Activated CD8-positive, alpha-beta memory T cell treated with anti-CD3 and anti-CD28 coated beads for 4 hours (primary cell): ENCODE results near the gene ENG.
"Not testable (repeated sequence)": the region's sequence is repeated elsewhere in the genome, so short reads cannot be mapped to it uniquely, and the experiment has no call there.

Experiments
- DNase-seq, 2 donors: peaks; one replicate each; pipeline ENCODE4 v3.0.0-alpha.2; 2020; ENCODE audit warnings: low read depth in 2 of 2

Gene ENG

DNA sequence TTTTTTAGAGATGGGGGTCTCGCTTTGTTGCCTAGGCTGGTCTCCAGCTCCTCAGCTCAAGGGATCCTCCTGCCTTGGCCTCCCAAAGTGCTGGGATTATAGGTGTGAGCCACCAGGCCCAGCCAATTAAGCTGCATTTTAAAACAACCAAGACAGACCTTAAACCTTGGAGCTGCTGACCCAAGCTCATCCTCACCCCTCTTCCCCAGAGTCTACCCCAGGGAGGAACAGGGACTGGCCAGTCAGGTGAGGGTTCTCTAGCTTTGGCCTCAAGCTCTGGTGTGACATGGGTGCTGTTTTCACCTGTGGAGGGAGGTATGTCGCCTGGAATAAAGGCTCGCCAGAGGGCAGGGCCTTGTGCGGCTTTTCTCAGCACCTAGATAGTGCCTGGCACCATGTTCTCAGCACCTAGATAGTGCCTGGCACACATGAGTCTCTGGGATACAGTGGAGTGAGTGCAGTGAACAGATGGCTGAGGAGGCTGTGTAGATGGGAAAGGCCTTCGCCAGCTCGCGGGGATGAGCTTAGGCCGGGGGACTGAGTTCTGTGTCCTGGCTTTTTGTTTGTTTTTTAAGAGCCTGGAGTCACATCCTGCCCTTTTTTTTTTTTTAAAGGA is 61.3 kb downstream of the ENG start:
- DNase-seq, result no peak

- DNase-seq, result no peak
Measured at GRCh38 chr9:127792417-127793031, 61.9 kb downstream of the ENG start.

DNA sequence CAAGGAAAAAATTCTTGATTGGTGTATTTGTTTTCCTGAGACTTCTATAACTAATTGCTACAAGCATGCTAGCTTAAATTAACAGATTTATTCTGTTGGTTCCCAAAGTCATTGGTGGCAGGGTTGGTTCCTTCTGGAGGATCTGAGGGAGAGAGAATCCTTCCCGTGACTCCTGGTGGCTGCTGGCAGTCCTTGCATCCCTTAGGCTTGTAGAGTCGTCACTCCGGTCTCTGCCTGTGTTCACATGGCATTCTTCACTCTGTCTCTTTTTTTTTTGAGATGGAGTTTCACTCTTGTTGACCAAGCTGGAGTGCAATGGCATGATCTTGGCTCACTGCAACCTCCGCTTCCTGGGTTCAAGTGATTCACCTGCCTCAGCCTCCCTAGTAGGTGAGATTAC is 63.4 kb downstream of the ENG start:
- DNase-seq, result no peak

DNA sequence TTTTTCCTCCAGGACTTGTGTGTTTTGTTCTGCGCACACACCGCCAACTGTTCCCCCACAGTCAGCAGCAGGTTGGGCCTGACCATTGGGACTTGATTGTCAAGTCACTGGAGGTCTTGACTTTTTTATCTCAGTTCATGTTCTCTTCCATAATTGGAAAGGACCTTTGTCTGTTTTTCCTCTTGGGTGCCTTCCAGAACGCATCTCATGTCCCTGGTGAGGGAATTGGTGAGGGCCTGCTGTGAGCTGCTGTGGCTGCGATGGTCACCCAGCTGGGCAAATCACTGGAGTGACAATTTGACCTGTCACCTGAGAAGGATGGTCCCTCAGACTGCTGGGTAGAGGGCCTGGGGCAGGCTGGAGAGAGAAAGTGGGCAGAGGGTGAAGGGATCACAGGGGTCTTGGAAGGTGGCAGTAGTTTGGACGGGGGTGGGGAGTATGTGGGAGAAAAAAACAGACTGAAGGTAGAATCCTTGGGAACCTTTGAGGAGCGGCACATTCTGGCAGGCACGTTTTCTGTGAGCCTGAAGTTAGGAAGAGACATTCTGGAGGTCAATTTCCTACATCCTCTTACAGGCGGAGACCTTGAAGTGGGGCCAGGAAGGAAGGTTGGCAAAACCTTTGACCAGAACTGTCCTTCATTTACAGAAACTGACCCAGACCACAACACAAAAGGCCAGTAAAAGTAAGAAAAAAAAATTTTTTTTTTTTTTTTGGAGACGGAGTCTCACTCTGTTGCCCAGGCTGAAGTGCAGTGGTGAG is 64.2 kb downstream of the ENG start:
- DNase-seq, result no peak

DNA sequence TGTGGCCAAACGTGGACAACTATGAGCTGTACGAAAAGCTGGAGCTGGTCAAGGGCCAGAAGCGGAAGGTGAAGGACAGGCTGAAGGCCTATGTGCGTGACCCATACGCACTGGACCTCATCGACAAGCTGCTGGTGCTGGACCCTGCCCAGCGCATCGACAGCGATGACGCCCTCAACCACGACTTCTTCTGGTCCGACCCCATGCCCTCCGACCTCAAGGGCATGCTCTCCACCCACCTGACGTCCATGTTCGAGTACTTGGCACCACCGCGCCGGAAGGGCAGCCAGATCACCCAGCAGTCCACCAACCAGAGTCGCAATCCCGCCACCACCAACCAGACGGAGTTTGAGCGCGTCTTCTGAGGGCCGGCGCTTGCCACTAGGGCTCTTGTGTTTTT is 65.3 kb downstream of the ENG start:
- no peak for DNase-seq

GRCh38 chr9:127788337-127789011 is 66.0 kb downstream of the ENG start:
- DNase-seq, result peak in 1 of 2 donors; percentile 35

DNA sequence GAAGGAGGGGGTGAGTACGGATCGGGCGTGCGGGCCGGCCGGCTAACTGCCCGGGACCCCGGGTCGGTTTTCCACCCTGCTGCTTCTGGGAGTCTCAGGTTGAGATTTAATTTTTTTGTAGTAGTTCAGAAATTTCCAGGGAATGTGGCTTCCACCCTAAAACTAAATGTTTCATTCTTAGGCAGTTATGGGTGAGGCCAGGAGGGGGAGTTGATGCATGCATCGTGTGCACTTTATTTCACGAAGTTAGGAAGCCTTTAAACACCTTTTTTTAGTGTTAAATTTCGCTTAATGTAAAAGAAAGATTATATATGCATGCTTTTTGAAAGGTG is 67.7 kb downstream of the ENG start:
- DNase-seq, result no peak

DNA sequence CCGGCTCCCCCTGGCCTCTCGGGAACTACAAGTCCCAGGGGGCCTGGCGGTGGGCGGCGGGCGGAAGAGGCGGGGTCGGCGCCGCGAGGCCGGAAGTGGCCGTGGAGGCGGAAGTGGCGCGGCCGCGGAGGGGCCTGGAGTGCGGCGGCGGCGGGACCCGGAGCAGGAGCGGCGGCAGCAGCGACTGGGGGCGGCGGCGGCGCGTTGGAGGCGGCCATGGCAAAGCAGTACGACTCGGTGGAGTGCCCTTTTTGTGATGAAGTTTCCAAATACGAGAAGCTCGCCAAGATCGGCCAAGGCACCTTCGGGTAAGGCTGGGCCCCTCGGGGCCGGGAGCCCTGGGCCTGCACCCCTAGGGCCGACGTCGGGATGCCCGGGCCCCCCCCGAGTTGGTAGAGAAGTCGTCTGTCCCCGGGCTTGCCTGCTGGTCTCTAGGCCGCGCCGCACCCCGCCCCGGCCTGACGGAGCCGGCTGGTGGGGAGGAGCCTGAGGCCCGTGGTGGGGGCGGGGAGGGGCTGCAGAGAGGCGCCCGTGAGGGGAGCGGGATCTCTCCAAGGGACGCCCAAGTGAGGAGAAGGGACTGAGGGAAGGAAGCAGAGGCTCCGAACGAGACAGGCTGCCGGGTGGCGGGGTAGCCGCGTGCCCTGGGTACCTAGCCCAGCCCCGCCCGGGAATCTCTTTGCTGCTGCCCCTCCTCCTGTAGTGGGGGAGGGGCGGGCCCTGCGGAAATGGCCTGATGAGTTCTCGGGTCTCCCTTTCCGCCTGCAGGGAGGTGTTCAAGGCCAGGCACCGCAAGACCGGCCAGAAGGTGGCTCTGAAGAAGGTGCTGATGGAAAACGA is 68.3 kb downstream of the ENG start, which contains the start of gene CDK9:
TSS of gene CDK9 (plus strand) at position 102 of the 840 bp plus-strand sequence. CDS start at position 217, 115 bp downstream.
- peak; percentile 83 to 89 for DNase-seq

DNA sequence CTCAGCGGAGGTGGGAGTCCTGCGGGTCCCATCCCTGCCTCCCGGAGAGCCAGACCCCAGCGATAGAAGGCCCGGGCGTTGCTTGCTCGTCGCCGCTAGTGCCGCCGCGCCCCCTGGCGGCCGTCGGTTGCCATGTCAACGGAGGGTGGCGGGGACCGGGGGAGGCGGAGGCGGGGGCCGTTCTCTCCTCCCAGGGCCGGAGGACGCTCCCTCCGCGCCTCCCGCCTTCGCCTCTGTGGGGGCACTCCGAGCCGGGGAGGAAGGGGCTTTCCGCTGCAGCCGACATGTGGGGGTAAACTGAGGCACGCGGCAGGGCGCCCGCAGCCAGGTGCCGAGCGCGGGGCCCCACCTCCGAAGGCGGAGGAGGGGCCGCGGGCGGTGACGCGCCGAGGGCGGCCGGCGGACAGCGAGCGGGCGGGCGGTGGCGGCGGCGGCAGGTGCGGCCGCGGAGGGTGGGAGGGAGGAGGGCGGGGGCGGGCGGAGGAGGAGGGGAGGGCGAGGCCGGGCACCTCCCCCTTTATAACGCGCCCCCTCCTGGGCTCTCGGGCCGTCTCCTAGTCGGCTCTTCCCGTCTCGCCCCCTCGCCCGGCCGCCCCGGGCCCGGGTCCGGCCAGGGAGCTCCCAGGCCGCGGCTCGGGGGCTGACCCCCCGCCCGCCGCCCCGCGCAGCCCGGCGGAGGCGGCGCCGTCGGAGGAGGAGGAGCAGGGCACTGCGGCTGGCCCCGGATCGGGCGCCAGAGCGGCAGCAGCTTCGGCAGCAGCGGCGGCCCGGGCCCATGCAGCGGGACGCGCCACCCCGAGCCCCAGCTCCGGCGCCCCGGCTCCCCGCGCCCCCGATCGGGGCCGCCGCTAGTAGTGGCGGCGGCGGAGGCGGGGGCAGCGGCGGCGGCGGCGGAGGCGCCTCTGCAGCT is 69.2 kb downstream of the ENG start:
- peak; percentile 76 to 86 for DNase-seq

GRCh38 chr9:127783111-127784008 is 71.1 kb downstream of the ENG start:
- peak; percentile 56 to 60 for DNase-seq

- no peak for DNase-seq
Measured at GRCh38 chr9:127781806-127782205, 72.7 kb downstream of the ENG start.

- not testable (repeated sequence) for DNase-seq
Measured at GRCh38 chr9:127780909-127781308, 73.5 kb downstream of the ENG start.

DNA sequence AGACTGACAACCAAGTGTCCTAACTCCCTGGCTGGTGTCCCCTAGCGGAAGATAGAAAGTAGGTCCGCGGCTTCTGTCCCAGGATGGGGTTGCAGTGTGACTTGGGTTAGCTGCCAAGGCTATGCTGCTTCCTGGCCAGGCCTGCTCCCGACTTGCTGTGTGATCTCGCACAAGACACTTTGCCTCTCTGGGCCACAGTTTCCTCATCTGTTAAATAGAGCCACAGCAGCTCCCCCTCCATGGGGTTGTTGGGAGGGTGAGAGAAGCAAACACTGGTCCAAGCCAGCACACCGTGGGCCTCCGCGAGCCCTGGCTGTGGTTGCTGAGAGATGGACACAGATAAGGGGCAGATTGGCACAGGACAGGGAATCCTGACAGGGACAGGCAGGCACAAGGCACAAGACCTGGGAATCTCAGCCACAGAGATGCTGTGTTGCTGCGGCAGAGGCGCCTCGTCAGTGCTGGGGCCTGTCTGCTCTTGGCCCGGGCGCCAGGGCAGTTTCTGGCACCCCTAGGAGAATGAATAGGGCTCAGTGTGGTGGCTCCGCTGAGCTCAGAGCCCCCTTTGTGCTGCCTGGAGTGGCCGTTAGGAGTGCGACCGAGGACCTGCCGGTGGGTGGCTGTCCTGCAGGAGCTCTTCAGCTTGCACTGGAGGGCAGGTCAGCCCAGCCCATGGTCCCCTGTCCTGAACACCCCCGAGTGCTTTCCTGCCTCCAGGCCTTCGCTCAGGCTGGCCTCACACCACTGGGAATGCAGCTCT is 74.2 kb downstream of the ENG start:
- DNase-seq, result no peak

DNA sequence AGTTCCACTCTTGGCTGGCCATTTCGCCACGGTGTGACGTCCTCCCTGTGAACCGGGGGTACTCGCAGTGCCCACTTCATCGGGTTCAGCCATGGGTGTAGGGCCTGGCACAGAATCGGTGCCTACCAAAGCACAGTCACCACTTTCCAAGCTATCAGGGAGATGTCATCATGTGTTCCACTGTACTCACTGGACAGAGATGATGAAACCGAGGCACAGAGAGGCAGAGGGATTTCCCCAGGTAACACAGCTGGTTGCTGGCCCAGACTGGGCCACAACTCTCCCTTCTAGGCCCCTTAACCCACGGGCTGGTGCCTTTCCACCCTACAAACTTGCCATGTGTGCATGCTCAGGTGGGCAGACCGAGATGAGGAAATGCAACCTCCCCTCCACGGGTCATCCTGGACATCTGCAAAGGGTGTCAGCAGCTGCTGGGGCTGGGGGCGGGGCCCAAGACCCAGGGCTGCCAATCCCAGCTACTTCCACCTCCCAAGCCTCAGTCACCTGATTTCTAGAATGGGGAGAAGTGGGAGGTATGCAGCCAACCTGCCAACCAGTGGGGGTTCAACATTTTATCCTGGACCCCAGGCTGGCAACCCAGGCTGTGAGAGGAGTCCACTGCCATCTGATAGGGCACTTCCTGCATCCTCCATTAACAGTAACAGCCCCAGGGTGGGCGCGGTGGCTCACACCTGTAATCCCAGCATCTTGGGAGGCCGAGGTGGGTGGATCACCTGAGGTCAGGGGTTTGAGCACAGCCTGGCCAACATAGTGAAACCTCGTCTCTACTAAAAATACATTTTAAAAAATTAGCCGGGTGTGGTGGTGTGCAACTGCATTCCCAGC is 75.1 kb downstream of the ENG start:
- DNase-seq, result peak; percentile 38 to 59

DNA sequence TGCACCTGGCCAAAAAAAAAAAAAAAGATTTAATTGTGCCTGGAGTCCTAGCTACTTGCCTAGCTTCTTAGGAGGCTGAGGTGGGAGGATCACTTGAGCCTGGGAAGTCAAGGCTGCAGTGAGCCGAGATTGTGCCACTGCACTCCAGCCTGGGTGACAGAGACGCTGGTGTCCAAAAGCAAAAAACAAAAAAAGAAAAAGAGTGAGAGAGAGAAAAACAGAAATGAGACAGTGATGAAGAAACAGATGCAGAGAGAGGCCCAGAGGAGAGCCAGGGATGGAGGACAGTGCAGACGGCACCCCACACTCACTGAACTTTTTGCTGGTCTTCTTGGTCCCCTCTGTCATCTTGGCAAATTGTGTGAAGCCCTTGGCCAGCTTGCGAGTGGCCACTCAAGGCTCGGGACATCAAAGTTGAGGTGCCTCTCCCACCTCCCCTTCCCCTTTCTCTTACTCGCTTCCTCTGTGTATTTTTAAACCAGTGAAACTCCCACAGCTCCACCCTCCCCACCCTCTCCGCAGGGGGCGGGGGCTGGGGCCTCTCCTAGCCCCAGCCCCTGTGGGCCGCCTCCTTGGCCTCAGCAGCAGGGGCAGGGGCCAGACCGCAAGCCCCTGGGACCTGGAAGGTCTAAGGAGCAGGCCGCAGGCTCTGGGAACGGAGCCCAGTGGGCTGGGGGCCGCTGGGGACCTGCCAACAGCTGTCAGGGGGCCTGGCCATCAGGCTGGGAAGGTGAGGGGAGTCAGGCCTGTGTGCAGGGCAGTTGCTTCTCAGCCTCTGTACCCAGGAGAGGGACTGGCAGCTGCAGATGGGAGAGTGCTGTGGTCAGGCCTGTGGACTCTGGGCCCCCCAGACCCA is 76.0 kb downstream of the ENG start, which contains the start of gene SH2D3C:
TSS of gene SH2D3C (minus strand) at position 387 of the 856 bp plus-strand sequence. CDS start at position 348, 39 bp downstream.
- DNase-seq, result no peak

DNA sequence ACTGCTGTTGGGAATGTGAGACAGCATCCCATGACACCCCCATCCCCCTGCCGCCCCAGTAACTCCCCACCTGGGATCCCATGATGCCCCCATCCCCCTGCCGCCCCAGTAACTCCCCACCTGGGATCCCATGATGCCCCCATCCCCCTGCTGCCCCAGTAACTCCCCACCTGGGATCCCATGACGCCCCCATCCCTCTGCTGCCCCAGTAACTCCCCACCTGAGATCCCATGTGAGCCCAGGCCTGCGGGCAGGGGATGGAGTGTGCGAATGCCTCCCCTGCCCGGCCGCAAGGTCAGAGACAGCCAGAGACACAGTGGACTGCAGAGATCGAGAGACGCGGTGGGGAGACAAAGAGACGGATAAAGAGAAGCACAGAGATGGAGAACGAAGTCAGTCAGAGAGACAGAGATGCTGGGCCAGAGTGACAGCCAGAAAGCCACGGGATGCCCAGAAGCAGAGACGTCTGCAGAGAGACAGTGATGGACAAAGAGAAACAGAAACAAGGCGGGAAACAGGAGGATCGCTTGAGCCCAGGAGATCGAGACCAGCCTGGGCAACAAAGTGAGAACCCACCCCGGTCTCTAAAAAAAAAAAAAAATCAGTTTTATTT is 77.0 kb downstream of the ENG start:
- no peak for DNase-seq
